HUES64 (cell line): Measurements from ENCODE around the gene MATCAP1.

ENCODE experiments used
- H3K27ac ChIP-seq: 2 replicates; pipeline ENCODE4 v1.7.0; 2013; ENCODE audit warnings: low read depth, low read length, inconsistent platforms
- H3K27me3 ChIP-seq: 2 replicates; pipeline ENCODE4 v1.6.1; 2013; ENCODE audit warnings: mild to moderate bottlenecking, low read length; ENCODE audit not compliant: insufficient read depth
- H3K36me3 ChIP-seq: 2 replicates; pipeline ENCODE4 v1.6.1; 2013; ENCODE audit warnings: mild to moderate bottlenecking, low read length; ENCODE audit not compliant: insufficient read depth
- H3K4me1 ChIP-seq: 2 replicates; pipeline ENCODE4 v1.6.1; 2013; ENCODE audit warnings: mild to moderate bottlenecking, low read length, moderate library complexity; ENCODE audit not compliant: insufficient read depth
- H3K4me3 ChIP-seq: 2 replicates; pipeline ENCODE4 v1.5.1; 2013; ENCODE audit warnings: mild to moderate bottlenecking, low read length, moderate library complexity
- H3K9ac ChIP-seq: 2 replicates; pipeline ENCODE4 v1.6.1; 2013; ENCODE audit warnings: mild to moderate bottlenecking, low read depth, low read length
- H3K9me3 ChIP-seq: 2 replicates; pipeline ENCODE4 v1.6.1; 2013; ENCODE audit warnings: low read depth, low read length; ENCODE audit not compliant: insufficient read depth
- WGBS: fragments of 150-250, 120-280 bp; methylation state at CpG from one replicate; pipeline ENCODE4 v1.1.7; 2013; ENCODE audit warnings: missing lambda C conversion rate; 5-methylcytosine and 5-hydroxymethylcytosine counted together

MATCAP1 gene

GRCh38 chr16:67206838-67207248, 23.1 kb upstream of the MATCAP1 start:
- no peaks in the 10 kb centered on the region for H3K27me3 ChIP-seq
- peaks cover 8% of the 10 kb centered on the region; the same call in 1 of the 2 replicates for H3K4me1 ChIP-seq
- no peak overlapping the region for H3K27ac ChIP-seq
- peaks cover 18% of the 10 kb centered on the region for H3K36me3 ChIP-seq
- WGBS = 80% methylated on average over 3 of the region's 3 CpGs
- no peak overlapping the region for H3K4me3 ChIP-seq
- no peak overlapping the region for H3K9ac ChIP-seq
- no peaks in the 10 kb centered on the region for H3K9me3 ChIP-seq

- 94% methylated on average over 8 of the region's 8 CpGs for WGBS
- H3K9ac ChIP-seq = no peak overlapping the region
- peaks cover 8% of the 10 kb centered on the region; the same call in 1 of the 2 replicates for H3K4me1 ChIP-seq
- no peaks in the 10 kb centered on the region for H3K9me3 ChIP-seq
- H3K36me3 ChIP-seq = peaks cover 21% of the 10 kb centered on the region
- no peak overlapping the region for H3K27ac ChIP-seq
- H3K27me3 ChIP-seq = no peaks in the 10 kb centered on the region
- no peak overlapping the region for H3K4me3 ChIP-seq
Observed at GRCh38 chr16:67206129-67206837, 22.5 kb upstream of the MATCAP1 start.

- H3K27ac ChIP-seq = no peak overlapping the region
- no peak overlapping the region for H3K9ac ChIP-seq
- 95% methylated on average over 4 of the region's 4 CpGs for WGBS
- no peaks in the 10 kb centered on the region for H3K9me3 ChIP-seq
- no peak overlapping the region for H3K4me3 ChIP-seq
- H3K36me3 ChIP-seq = peaks cover 25% of the 10 kb centered on the region
- H3K27me3 ChIP-seq = no peaks in the 10 kb centered on the region
- peaks cover 8% of the 10 kb centered on the region; the same call in 1 of the 2 replicates for H3K4me1 ChIP-seq
Observed at GRCh38 chr16:67204076-67204475, 20.3 kb upstream of the MATCAP1 start.

- Histone ChIP-seq H3K27me3 (no peaks in the 10 kb centered on the region), H3K4me1 (peaks cover 8% of the 10 kb centered on the region), H3K9me3 (no peaks in the 10 kb centered on the region), H3K4me3 (no peak overlapping the region), H3K27ac (no peak overlapping the region), H3K9ac (no peak overlapping the region), H3K36me3 (peaks cover 27% of the 10 kb centered on the region)
- 94% methylated on average over 23 of the region's 23 CpGs for WGBS
Observed at GRCh38 chr16:67202956-67203493, 19.3 kb upstream of the MATCAP1 start.

- Histone ChIP-seq H3K9me3 (no peaks in the 10 kb centered on the region), H3K4me3 (no peak overlapping the region), H3K27me3 (no peaks in the 10 kb centered on the region), H3K9ac (no peak overlapping the region), H3K36me3 (peaks cover 33% of the 10 kb centered on the region), H3K4me1 (peaks cover 7% of the 10 kb centered on the region), H3K27ac (no peak overlapping the region)
- 94% methylated on average over 12 of the region's 12 CpGs for WGBS
Observed at GRCh38 chr16:67202426-67202825, 18.7 kb upstream of the MATCAP1 start.

GRCh38 chr16:67201411-67202345, 17.9 kb upstream of the MATCAP1 start:
- no peaks in the 10 kb centered on the region for H3K9me3 ChIP-seq
- no peaks in the 10 kb centered on the region; the same call in 1 of the 2 replicates for H3K4me1 ChIP-seq
- no peak overlapping the region for H3K9ac ChIP-seq
- H3K27me3 ChIP-seq = no peaks in the 10 kb centered on the region
- WGBS = 95% methylated on average over 40 of the region's 40 CpGs
- H3K36me3 ChIP-seq = peaks cover 40% of the 10 kb centered on the region
- no peak overlapping the region for H3K4me3 ChIP-seq
- no peak overlapping the region for H3K27ac ChIP-seq

GRCh38 chr16:67200491-67200890, 16.7 kb upstream of the MATCAP1 start:
- Histone ChIP-seq H3K27me3 (no peaks in the 10 kb centered on the region), H3K27ac (no peak overlapping the region), H3K36me3 (peaks cover 52% of the 10 kb centered on the region), H3K9ac (no peak overlapping the region), H3K9me3 (no peaks in the 10 kb centered on the region), H3K4me1 (no peaks in the 10 kb centered on the region; the same call in 1 of the 2 replicates), H3K4me3 (no peak overlapping the region)
- WGBS = 94% methylated on average over 8 of the region's 8 CpGs

- Histone ChIP-seq H3K36me3 (peaks cover 59% of the 10 kb centered on the region), H3K27ac (no peak overlapping the region), H3K9ac (no peak overlapping the region; the same call in 1 of the 2 replicates), H3K27me3 (no peaks in the 10 kb centered on the region), H3K4me3 (peak overlapping the region; percentile 56), H3K4me1 (no peaks in the 10 kb centered on the region; the same call in 1 of the 2 replicates), H3K9me3 (no peaks in the 10 kb centered on the region)
- WGBS = 92% methylated on average over 21 of the region's 22 CpGs
Observed at GRCh38 chr16:67199808-67200198, 16.0 kb upstream of the MATCAP1 start.

- no peaks in the 10 kb centered on the region for H3K9me3 ChIP-seq
- whole genome bisulfite sequencing = 87% methylated on average over 59 of the region's 61 CpGs
- H3K4me3 ChIP-seq = peak within 1 kb of the TSS; percentile 64
- H3K27ac ChIP-seq = no peak within 1 kb of the TSS
- no peak within 1 kb of the TSS; the same call in 1 of the 2 replicates for H3K9ac ChIP-seq
- H3K27me3 ChIP-seq = no peaks in the 10 kb centered on the region
- peaks cover 64% of the 10 kb centered on the region for H3K36me3 ChIP-seq
- no peaks in the 10 kb centered on the region; the same call in 1 of the 2 replicates for H3K4me1 ChIP-seq
Observed at GRCh38 chr16:67199011-67199807, 15.4 kb upstream of the MATCAP1 start, which contains the start of gene ELMO3. ELMO3 (plus strand) TSS chr16:67199131; CDS start chr16:67199327, 196 bp downstream.

GRCh38 chr16:67198238-67198734, 14.5 kb upstream of the MATCAP1 start:
- Histone ChIP-seq H3K4me1 (peaks cover 2% of the 10 kb centered on the region), H3K4me3 (peak overlapping the region; percentile 64; the same call in 1 of the 2 replicates), H3K36me3 (peaks cover 68% of the 10 kb centered on the region), H3K9me3 (no peaks in the 10 kb centered on the region), H3K27ac (no peak overlapping the region), H3K27me3 (no peaks in the 10 kb centered on the region), H3K9ac (no peak overlapping the region)
- WGBS = 87% methylated on average over 12 of the region's 12 CpGs
